ENCODE results near the gene MEIS2. TPM values are rescaled to one million over a fixed set of nuclear protein-coding genes. Genes with fewer than 3 reads are reported as not detected.
A peak's percentile ranks its signal among the peaks of the same experiment; 100 is the strongest.

MEIS2 gene
- total and polyA plus RNA-seq, 2 experiments from 2014 or later = 0.27 TPM; not detected in 1

DNA sequence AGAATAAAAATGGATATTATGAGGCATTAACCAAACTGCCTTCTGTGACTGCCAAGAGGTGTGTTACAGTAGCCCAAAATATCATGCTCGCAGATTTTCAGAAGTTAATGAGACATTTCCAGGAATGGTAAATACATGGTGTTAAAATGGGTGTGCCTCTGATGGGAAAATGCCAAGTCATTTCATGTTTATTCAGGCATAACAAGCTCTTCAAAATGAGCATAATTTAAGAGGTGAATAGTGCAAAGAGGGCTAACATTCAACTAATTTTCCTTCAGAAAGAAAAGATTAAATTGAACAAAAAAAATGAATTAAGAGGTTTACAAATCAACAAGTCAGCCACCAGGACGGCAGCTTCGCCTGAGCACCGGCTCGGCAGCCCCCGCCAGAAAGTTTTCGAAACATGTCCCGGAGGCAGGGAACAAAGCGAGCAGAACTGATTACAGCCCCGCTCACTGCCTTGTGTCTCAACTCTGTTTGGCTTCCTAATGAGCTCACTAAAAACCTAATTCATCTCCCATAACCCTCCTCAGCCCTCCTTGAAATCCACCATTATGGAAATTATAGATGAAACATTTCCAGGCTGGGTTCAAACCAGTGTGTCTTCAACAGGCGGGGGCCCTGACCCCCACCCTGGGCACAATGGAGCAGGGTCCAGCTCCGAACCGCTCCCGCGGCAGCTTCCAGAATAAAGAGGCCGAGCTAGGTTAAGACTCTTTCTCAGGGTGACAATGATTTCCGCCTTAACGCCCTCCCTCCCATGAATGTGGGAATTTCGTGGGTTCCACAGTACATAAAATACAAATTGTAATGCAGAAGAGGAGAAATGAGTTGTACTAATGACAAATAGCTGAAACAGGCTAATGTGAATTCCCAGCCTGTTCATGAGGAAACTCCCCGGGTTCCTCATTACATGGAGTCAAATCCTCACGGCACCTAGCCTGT, 43.9 kb downstream of the MEIS2 start:
- DNase-seq (ENCODE audit: low spot score) = peak; percentile 46
- Mint-ChIP-seq H3K27me3 (ENCODE audit: insufficient read depth, low read depth, poor library complexity) (no peaks in the 10 kb centered on the region), H3K27ac (no peak overlapping the region), H3K36me3 (ENCODE audit: low read depth) (no peaks in the 10 kb centered on the region), H3K4me3 (no peak overlapping the region), H3K4me1 (peaks cover 33% of the 10 kb centered on the region), H3K9me3 (no peaks in the 10 kb centered on the region)
- peak; percentile 78 for ATAC-seq
- no peak overlapping the region for H3K4me3 ChIP-seq
- no peaks in the 10 kb centered on the region for H3K9me2 ChIP-seq (ENCODE audit: insufficient read depth)
- H3F3A ChIP-seq (replicated peaks; ENCODE audit: low read depth) = no peaks in the 10 kb centered on the region
- H2AFZ ChIP-seq = peak overlapping the region; percentile 64; the same call in 1 of the 2 replicates
- H3K27ac ChIP-seq (ENCODE audit: low read depth) = no peak overlapping the region
- no peaks in the 10 kb centered on the region for H3K27me3 ChIP-seq (ENCODE audit: insufficient read depth)
- H3K79me2 ChIP-seq (replicated peaks; ENCODE audit: insufficient read depth) = no peaks in the 10 kb centered on the region
- H4K20me1 ChIP-seq (replicated peaks; ENCODE audit: insufficient read depth) = no peaks in the 10 kb centered on the region
- TF ChIP-seq, protein P1, sequence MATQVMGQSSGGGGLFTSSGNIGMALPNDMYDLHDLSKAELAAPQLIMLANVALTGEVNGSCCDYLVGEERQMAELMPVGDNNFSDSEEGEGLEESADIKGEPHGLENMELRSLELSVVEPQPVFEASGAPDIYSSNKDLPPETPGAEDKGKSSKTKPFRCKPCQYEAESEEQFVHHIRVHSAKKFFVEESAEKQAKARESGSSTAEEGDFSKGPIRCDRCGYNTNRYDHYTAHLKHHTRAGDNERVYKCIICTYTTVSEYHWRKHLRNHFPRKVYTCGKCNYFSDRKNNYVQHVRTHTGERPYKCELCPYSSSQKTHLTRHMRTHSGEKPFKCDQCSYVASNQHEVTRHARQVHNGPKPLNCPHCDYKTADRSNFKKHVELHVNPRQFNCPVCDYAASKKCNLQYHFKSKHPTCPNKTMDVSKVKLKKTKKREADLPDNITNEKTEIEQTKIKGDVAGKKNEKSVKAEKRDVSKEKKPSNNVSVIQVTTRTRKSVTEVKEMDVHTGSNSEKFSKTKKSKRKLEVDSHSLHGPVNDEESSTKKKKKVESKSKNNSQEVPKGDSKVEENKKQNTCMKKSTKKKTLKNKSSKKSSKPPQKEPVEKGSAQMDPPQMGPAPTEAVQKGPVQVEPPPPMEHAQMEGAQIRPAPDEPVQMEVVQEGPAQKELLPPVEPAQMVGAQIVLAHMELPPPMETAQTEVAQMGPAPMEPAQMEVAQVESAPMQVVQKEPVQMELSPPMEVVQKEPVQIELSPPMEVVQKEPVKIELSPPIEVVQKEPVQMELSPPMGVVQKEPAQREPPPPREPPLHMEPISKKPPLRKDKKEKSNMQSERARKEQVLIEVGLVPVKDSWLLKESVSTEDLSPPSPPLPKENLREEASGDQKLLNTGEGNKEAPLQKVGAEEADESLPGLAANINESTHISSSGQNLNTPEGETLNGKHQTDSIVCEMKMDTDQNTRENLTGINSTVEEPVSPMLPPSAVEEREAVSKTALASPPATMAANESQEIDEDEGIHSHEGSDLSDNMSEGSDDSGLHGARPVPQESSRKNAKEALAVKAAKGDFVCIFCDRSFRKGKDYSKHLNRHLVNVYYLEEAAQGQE (IDR thresholded peaks at IDR 0.05; ENCODE audit: unreplicated experiment) = no peak
- no peak for TF ChIP-seq JUNB (IDR thresholded peaks at IDR 0.05; ENCODE audit: unreplicated experiment)
- no peak for TF ChIP-seq ZNF114 (CRISPR knock-in tag; IDR thresholded peaks at IDR 0.05)
- TF ChIP-seq CREB1 (CRISPR knock-in tag; IDR thresholded peaks at IDR 0.05; ENCODE audit: low read depth) = no peak
- TF ChIP-seq ZNF331 (CRISPR knock-in tag; IDR thresholded peaks at IDR 0.05; ENCODE audit: low read depth) = no peak
- no peak for TF ChIP-seq EZH2phosphoT487 (IDR thresholded peaks at IDR 0.05; ENCODE audit: unreplicated experiment)
- no peak for TF ChIP-seq POLR2AphosphoS5 (IDR thresholded peaks at IDR 0.05; ENCODE audit: low read depth)
- TF ChIP-seq, protein P2, sequence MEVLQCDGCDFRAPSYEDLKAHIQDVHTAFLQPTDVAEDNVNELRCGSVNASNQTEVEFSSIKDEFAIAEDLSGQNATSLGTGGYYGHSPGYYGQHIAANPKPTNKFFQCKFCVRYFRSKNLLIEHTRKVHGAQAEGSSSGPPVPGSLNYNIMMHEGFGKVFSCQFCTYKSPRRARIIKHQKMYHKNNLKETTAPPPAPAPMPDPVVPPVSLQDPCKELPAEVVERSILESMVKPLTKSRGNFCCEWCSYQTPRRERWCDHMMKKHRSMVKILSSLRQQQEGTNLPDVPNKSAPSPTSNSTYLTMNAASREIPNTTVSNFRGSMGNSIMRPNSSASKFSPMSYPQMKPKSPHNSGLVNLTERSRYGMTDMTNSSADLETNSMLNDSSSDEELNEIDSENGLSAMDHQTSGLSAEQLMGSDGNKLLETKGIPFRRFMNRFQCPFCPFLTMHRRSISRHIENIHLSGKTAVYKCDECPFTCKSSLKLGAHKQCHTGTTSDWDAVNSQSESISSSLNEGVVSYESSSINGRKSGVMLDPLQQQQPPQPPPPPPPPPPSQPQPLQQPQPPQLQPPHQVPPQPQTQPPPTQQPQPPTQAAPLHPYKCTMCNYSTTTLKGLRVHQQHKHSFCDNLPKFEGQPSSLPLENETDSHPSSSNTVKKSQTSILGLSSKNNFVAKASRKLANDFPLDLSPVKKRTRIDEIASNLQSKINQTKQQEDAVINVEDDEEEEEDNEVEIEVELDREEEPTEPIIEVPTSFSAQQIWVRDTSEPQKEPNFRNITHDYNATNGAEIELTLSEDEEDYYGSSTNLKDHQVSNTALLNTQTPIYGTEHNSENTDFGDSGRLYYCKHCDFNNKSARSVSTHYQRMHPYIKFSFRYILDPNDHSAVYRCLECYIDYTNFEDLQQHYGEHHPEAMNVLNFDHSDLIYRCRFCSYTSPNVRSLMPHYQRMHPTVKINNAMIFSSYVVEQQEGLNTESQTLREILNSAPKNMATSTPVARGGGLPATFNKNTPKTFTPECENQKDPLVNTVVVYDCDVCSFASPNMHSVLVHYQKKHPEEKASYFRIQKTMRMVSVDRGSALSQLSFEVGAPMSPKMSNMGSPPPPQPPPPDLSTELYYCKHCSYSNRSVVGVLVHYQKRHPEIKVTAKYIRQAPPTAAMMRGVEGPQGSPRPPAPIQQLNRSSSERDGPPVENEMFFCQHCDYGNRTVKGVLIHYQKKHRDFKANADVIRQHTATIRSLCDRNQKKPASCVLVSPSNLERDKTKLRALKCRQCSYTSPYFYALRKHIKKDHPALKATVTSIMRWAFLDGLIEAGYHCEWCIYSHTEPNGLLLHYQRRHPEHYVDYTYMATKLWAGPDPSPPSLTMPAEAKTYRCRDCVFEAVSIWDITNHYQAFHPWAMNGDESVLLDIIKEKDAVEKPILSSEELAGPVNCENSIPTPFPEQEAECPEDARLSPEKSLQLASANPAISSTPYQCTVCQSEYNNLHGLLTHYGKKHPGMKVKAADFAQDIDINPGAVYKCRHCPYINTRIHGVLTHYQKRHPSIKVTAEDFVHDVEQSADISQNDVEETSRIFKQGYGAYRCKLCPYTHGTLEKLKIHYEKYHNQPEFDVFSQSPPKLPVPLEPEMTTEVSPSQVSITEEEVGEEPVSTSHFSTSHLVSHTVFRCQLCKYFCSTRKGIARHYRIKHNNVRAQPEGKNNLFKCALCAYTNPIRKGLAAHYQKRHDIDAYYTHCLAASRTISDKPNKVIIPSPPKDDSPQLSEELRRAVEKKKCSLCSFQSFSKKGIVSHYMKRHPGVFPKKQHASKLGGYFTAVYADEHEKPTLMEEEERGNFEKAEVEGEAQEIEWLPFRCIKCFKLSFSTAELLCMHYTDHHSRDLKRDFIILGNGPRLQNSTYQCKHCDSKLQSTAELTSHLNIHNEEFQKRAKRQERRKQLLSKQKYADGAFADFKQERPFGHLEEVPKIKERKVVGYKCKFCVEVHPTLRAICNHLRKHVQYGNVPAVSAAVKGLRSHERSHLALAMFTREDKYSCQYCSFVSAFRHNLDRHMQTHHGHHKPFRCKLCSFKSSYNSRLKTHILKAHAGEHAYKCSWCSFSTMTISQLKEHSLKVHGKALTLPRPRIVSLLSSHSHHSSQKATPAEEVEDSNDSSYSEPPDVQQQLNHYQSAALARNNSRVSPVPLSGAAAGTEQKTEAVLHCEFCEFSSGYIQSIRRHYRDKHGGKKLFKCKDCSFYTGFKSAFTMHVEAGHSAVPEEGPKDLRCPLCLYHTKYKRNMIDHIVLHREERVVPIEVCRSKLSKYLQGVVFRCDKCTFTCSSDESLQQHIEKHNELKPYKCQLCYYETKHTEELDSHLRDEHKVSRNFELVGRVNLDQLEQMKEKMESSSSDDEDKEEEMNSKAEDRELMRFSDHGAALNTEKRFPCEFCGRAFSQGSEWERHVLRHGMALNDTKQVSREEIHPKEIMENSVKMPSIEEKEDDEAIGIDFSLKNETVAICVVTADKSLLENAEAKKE (CRISPR knock-in tag; IDR thresholded peaks at IDR 0.05) = no peak
- H3K4me1 ChIP-seq (ENCODE audit: insufficient read depth) = peaks cover 29% of the 10 kb centered on the region
- no peaks in the 10 kb centered on the region for H3K36me3 ChIP-seq (ENCODE audit: insufficient read depth)
- no peak overlapping the region for H3K4me2 ChIP-seq
